Posterior vena cava (tissue), 2 donors: ENCODE measurements around the gene LAMB3. TPM values are rescaled to one million over a fixed set of nuclear protein-coding genes. Genes with fewer than 3 reads are reported as not detected.

Experiments
- DNase-seq: peaks from one replicate; pipeline ENCODE4 v3.0.0-alpha.2; 2020; ENCODE audit warnings: low spot score
- intact Hi-C, 2 donors: fragments of 100-400 bp; cut with DNase I; formaldehyde crosslinking; loops; one replicate each; pipeline versions ENCODE4 v1.14.1 to v1.14.2; 2022 to 2023
- microRNA-seq, 2 donors: library from miRNA; unstranded; fragments of <30 nt; microRNA quantifications; one replicate each; pipeline ENCODE4 v1.2.0, GENCODE V29; 2020 to 2021; ENCODE audit warnings: borderline microRNAs expressed in 2 of 2
- total RNA-seq, 2 donors: library from RNA; stranded (reverse); fragmentation: NEBNext Ultra II Directional; extraction: Animal tissue kit (Norgen Biotek cat#: 25700); gene quantifications; one replicate each; pipeline ENCODE4 v1.2.1, GENCODE V29; 2021
- donor health status: DM: yes; HTN: yes; CAD: no.
- donor health status: DM: yes; HTN: yes; CAD: no.

Gene LAMB3
- total RNA-seq, 2 donors from 2014 or later: 1.5 TPM

DNA sequence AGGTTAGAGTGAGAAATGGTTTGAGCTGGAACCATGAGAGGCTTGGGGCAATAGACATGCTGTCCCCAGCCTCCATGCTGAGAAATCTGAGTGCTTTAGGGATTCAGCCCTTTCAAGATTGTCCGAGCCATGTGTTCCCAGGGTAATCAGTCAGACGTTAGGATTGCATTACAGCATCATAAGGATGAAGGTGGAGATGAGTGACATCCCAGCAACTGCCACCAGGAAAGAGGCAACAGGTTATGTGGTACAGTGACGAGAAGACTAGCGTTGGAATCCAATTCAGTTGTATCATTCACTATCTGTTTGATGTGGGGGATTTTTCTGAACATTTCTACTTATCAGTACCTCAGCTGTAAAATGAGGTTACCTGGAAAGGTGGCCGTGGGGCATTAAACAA, 67.0 kb downstream of the LAMB3 start:
- intact Hi-C loops: no loop called here

DNA sequence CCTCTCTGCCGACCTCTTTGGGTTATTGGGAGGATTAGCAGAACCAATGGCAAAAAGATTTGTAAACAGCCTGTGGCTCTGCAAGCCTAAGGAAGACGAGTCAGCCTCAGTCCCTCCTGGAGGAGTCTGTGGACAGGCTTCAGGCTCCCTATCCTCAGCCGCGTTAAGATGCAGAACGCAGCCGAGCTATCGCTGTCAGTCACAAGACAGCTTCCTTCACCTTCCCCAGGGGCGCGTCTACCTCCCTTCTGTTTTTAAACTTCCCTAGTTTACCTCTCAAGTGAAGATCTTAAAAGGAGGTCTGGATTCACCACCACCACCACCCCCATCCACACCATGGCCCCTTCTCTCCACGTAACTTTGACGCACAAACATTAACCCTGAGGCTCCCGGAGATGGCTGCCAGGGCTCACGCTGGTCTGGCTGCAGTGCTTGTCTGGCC, 68.0 kb downstream of the LAMB3 start:
- DNase-seq: no peak
- intact Hi-C loops: no loop called here

More for the DNA sequence above, 67.0 kb downstream of the LAMB3 start:
- DNase-seq: no peak

DNA sequence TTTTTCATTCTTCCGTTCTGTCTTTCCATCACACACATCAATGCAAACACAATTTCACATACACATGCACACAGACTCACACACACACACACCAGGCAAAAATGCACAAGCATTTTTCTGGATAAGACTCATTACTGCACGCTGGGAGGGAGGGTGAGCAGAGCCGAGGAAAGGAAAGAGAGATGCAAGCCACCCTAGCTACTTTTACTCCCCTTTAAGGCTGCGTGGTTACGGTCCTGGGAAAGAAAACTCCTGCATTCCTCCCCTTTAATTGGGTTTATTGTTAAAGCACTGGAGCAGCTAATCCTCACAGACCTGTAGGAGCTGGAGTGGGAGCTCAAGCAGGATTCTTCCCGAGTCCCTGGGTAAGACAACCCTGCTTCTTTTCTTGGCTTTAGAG, 68.8 kb downstream of the LAMB3 start, which contains the start of gene CAMK1G:
Gene CAMK1G (plus strand): TSS at position 307 of the 400 bp plus-strand sequence. CDS start 11,270 bp downstream, outside the sequence.
- intact Hi-C loops: no loop called here
- no peak for DNase-seq

DNA sequence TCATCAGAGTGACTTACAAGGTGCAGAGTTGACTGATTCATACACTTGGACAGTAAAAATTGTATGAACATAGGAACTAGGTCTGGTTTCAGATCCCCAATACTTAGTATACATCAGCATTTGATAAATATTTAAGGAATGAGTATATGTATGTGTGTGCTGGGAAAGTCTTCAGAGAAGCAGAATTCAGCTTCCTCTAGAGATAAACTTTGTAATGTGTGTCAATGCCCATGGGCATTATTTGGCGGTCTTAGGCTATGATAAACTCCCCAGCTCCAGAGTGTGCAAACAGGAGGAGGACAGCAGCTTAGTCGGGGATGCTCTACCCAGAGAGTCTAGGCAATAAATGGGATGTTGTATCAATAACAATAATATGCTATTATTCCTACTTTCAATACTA, 71.6 kb downstream of the LAMB3 start:
- intact Hi-C loops: no loop called here
- no peak for DNase-seq

DNA sequence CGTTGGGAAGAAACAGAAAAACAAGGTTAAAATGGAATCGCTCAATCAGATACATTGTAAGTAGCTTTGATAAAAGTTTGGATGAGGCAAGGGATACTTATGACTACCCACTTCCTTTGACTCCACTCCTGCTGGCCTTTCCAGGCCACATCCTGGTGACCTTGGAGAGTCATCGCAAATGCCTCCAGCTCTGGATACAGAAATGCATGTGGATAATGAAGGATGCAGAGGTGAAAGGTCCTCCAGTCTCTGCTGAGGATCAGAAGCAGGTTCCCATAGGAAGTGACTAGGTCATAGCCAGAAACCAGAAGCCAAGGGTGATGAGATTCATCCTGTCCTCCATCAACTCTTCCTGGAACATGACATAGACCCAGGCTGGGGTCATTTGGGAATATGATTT, 74.9 kb downstream of the LAMB3 start:
- intact Hi-C loops: loop anchor here (5.0 kb wide), 3 partner anchors 115 to 170 kb away; no protein-coding TSS in a partner anchor

DNA sequence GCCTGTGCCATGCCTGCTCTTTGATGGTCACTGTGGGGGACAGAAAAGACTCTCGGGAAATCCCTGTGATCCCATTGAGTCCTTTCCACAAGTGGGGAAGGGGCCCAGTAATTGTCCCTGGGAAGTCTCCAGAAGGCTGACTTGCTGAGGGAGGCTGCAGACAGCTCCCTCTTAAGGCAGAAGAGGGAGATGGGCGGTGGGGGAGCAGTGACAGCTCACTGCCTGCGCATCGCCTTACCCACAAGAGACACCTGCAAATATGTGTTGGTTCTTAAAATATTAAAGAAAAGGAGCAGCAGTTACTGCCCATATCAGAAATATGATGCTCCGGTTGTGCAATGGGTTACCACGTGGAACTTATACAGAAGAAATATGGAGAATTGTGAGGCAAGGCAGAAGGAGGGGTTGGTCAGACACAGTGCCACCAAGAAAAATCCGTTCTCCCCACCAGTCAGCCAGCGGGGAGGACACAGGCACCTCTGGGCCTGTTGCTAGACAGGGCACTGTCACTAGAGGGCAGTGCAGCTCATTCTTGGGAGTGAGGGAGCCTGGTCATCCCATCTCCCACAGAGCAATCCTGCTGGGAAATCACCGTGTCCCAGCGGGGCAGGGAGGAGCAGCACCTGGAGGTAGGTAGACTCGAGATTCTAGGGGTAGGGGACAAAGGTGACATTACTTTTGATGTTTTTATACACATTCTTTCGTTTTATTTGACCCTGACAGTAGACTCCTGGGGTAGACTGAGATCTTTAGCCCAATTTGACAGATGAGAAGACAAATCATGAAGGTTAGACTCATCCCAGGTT, 75.6 kb downstream of the LAMB3 start:
- intact Hi-C loops: loop anchor here (5.0 kb wide), 3 partner anchors 116 to 171 kb away; no protein-coding TSS in a partner anchor
- DNase-seq: peak; percentile 92

More for the DNA sequence above, 74.9 kb downstream of the LAMB3 start:
- no peak for DNase-seq

DNA sequence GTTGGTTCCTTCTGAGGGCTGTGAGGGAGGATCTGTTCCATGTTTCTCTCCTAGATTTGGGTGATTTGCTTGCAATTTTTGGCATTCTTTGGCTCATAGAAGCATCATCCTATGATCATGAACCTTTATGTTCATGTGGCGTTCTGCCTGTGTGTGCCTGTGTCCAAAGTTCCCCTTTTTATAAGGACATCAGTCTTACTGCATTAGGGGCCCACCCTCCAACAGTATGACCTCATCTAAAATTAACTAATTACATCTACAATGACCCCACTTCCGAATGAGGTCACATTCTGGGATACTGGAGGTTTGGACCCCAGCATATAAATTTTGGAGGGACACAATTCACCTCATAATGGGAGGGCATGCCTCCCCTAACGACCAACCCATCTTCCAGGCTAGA, 81.5 kb downstream of the LAMB3 start:
- no peak for DNase-seq
- intact Hi-C loops: no loop called here

DNA sequence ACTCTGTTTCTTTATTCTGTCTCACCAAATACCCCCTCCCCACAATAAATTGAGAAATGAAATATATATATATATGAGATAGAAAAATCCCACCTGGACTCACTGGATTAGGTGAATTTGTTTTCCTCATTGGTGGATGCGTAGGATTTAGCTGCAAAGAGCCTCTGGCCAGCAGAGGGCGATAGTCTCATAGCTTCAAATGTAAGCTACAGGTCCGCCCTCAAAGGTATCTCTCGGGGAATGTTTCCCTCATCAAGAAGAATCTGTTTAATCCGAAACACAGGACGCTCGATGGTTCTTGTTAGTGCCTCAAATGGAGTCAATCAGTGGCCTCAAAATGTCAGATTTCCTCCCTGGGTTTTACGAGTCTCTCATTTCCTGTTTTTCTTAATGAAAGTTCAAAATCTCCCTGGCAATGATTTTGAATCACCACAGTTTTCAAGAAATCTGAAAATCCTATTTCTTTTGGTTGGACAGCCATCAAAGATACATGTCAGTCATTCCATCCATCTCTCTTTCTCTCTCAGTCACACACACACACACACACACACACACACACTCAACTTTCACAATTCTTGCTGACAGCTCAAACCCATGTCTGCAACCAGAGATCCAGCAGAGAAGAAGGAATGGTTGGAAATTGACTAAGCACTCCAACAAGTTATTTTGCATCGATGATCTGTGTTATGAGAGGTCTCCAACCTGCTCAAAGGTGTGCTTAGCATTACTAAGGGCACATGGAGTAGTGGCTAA, 82.6 kb downstream of the LAMB3 start:
- no peak for DNase-seq
- intact Hi-C loops: no loop called here

DNA sequence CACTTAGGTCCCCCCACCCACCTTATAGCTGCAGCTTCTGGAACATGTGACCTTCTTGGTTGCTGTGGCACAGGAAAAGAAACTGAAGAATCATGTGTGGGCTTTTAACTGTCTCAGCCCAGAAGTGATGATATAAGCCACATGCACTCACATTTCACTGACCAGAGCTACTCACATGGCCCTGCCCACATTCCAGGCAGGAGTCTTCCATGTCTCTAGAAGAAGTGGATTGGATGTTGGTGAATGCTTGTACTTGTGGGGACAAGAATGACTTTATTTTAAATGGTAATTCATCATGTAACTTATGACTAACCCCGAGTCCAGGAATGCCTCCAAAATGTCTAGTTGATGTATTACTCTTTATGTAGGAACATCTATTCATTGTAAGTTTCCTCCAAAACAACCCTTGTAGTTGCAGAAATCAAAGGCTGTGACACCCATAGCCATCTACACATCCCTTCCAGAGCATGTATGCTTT, 84.5 kb downstream of the LAMB3 start:
- intact Hi-C loops: no loop called here
- no peak for DNase-seq

DNA sequence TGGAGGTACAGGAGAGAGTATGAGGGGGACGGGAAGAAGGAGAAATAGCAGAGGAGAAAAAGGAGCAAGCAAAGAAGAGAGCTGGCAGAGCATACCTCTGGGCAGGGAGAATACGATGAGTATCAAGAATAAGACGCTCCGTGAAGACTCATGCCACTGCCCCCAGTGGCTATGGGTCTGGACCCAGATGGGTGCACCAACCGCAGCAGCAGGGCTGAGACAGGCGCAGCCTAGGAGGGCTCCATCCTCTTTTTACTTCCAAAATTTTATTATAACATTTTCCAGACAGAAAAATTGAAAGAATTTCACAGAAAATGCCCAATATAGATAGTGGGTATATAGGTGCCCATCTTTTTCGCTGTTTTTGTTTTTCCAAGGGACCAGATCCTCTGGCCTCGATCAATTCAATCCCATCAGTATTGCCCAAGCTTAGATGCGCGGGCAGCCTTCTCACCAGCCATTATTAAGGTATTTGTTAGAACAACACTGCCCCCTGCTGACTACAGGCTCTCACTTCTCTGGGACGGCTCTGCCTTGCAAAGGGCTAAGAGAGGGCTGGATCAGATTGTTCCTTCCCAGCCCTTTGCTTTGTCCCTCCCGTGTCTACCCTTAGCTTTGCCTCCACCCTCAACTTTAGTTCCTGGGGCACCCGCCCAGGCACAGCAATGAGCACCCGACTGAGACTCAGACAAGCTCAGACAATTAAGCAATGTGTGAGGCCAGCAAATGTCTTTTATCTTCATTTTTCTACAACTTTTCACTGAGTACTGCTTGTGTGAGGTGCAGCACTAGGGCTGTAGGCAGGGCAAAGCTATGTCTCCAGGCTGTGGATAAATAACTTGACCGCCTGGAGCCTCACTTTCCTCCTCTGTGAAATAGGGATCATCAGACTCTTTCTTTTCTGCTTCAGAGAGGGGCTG, 86.2 kb downstream of the LAMB3 start:
- peak; percentile 84 for DNase-seq
- intact Hi-C loops: no loop called here

Small RNA genes within 50 kb of the gene (microRNA-seq; reads per million reads assigned to microRNA genes)
- gene MIR4260: 0 reads per million in 2 donors

Other genes with a start within 250 kb of the LAMB3 start
- not detected for gene CAMK1G, start 68.7 kb downstream of the LAMB3 start, total RNA-seq
- gene G0S2, start 23.0 kb upstream of the LAMB3 start, total RNA-seq: 10 to 100 TPM; 12.5 to 35.0 TPM
- gene HSD11B1, start 52.4 kb upstream of the LAMB3 start, total RNA-seq: 10 to 100 TPM; 14.8 to 17.2 TPM
- gene TRAF3IP3, start 103.6 kb upstream of the LAMB3 start, total RNA-seq: 1 to 10 TPM; 2.8 to 3.1 TPM
- 1 to 10 TPM; 1.1 to 1.3 TPM for gene C1orf74, start 132.1 kb upstream of the LAMB3 start, total RNA-seq
- 1 to 10 TPM; 1.8 to 2.7 TPM for gene IRF6, start 153.7 kb upstream of the LAMB3 start, total RNA-seq
- 10 to 100 TPM in 1 of 2 donors, 1 to 10 TPM in 1; 6.4 to 19.1 TPM for gene UTP25, start 175.5 kb upstream of the LAMB3 start, total RNA-seq